ENCODE data around the gene PALLD.
A peak's percentile ranks its signal among the peaks of the same experiment; 100 is the strongest.
"Not testable (repeated sequence)": the region's sequence is repeated elsewhere in the genome, so short reads cannot be mapped to it uniquely, and the experiment has no call there.

The PALLD gene

DNA sequence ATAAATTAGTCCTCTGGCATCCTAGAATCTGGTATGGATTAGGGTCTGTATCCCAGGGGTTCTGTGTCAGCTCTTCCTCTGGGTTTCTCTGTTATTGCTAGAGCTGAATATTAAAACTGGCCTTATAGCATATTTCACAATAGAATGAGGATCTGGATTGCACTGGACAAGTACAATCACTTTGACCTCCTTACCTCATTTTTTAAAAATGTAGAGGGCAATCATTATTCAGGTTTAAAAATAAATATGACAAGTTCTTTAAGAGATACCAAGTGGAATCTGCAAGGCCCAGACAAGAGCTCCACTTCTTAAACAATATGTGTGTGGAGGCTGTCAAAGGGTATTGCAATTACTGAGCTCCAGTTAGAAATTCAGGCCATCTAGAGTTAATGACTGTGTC, 1.4 kb downstream of the PALLD start:
- DNase-seq = no peak

DNA sequence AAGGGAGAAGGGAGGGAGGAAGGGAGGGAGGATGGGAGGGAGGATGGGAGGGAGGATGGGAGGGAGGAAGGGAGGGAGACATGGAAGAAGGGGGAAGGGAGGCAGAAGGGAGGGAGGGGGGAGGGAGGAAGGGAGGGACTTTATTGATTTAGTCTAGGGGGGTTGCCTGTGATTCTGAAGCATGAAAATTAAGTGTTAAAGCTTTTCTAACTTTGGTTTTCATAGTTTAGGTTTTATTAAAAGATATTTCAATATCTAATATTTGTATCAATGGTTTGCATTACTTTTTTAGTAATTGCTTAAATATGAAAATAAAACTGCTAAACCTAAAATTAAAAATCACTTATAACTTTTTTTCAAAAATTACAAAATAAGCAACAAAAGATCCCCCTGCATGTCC, 2.4 kb downstream of the PALLD start:
- no peak for DNase-seq

DNA sequence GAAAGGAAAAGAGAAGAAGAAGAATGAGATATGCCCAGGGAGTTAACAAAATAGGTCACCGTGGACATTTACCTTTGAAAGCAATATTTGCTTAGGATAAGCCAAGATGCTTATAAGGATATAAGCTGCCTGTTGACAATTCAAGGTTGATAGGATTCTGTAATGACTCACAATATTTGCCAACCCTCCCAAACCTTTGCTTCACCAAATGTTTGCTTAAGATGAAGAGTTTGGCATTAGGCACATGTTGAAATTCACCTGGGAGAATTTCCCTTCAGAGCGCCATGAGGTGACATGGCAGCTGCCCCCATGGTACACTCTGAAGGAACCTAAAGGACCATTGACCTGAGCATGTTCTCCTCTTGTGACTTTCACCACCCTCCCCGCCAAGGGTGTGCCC, 4.6 kb downstream of the PALLD start:
- no peak for DNase-seq

DNA sequence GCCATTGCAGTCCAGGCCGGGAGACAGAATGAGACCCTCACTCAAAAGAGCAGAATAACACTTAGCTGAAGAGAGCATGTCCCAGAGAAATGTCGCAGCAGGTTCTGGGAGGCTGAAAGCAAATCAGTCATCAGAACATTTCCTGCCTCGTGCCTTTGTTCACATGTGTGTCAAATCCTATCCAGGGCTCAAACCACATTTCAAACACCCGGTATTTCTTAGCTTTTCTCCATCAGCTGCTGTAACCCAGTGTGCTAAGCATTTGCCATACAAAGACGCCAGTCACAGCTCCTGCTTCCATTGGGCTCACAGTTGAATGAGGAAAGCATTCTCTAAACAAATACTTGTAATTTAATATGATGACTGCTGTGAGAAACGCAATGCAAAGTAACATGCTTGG, 6.0 kb downstream of the PALLD start:
- peak; percentile 8 for DNase-seq

DNA sequence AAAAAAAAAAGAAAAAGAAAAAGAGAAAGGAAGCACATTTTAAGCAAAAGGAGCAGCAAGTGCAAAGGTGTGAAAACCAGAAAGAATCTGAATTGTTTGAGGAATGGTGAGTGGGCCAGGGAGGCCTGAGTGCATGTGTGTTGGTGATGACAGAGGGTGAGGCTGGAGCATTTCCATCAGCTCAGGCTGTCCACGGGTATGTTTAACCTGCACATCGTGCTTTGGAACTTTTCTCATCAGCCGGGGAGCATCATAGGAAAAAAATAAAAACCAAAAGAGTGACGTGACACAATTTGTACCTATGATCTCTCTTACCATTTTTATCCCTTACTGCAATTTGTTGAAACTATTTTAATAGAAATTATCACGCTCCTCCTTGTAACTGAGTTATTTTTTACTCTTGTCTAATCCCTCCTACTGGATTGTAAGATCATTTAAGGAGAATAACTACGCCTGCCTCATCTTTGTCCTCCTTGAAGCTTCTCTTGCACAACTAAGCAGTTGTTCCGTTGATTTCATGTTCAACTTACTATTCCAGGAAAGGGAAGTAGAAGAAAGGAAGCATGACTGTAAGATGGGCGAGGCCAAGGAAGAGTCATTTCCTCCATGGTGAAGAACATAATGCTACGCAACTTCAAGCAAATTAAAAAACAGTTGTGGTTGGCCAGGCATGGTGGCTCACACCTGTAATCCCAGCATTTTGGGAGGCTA, 7.0 kb downstream of the PALLD start:
- DNase-seq = no peak

DNA sequence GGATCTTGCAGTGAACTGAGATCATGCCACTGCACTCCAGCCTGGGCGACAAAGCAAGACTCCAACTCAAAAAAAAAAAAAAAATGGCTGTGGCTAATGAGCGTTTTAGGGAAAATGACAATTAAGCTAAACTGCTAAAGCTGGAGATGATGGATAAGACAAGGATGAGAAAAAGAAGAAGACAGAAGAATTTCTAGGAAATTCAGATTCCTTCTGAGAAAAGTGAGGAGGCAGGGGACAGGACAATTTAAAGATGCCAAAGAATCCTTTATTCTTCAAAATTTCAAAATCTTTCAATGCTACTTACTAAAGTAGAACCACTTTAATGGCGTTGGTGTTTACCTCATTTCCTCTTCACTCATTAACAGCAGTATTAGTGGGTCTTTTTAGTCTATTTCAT, 7.7 kb downstream of the PALLD start:
- no peak for DNase-seq

DNA sequence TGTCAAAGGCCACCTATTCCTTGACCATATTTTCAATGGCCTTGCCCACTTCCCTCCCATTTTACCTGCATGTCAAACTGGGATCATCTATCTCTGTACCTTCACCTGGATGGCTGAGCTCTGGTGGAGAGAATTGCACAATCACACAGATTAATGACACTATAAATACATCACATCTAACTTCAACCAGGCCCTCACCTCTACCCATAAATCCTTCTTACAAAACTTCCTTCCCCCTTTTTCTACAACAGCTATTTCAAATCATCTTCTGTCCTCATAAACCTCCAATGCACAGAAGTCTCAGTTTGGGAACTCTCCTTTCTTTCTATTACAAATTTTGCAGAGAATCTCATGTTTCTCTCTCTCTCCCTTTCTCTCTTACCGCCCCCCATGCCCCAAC, 9.2 kb downstream of the PALLD start:
- DNase-seq = no peak

DNA sequence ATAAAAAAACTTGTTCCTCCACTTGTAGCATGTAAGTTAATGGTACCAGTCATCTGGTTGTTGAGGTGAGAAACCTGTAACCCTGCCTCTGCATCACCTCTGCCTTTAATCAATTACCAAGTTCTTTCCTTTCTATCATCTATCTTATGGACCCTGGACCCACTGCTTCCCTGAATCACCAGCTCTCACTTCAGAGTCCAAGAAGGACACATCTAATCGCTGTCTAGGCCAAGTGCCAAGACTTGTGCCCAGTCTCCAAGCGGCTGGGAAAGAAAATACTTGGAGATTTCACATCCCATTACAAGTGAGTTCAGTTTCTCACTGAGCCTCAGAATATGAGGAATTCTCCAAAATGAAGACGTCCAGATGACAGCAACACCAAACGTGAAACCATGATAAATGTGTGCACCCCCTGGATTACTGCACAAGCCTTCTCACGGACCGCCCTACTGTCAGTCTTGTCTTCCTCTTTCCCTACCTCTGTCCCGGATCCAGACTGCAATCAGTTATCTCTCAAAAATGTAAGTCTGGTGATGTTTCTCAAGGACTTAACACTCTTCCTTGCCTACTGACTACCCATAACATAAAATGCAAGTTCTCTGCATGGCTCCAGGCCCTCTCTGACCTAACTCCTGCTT, 10.4 kb downstream of the PALLD start:
- no peak for DNase-seq

DNA sequence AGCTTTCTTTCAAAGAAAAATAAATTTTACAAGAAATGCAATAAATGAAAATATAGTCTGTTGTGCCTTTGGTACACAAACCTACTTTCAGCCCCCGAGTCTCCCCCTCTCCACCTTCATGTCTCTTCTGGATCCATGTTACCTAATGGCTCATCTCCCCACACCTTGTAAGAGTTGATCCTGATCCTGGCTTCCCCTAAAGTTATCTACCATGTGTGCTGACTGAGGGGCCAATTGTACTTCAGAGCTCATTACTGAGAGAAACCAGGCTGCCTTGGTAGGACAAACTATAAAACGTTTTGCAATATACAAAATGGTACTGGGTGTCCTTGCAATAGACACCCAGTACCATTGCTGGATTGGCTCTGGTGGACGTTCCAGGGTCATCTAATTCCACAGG, 11.8 kb downstream of the PALLD start:
- DNase-seq = no peak

DNA sequence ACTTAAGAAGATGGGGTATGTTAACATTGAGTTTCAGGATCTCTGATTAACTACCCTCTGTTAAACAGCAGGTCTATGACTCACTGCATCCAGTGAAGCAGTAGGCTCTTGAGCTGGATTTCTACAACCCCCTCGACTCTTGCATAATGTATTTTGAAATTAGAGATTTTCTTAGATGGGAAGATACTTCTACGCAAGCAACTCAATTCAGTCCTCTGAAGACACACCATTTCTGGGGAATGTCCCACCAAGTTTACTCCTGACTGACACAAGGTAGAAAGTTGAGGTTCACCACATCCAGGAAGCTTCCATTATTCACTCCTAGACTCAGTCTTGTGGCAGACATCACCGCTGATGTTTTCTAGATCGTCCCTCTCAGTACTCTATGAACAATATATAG, 12.9 kb downstream of the PALLD start:
- DNase-seq = no peak

DNA sequence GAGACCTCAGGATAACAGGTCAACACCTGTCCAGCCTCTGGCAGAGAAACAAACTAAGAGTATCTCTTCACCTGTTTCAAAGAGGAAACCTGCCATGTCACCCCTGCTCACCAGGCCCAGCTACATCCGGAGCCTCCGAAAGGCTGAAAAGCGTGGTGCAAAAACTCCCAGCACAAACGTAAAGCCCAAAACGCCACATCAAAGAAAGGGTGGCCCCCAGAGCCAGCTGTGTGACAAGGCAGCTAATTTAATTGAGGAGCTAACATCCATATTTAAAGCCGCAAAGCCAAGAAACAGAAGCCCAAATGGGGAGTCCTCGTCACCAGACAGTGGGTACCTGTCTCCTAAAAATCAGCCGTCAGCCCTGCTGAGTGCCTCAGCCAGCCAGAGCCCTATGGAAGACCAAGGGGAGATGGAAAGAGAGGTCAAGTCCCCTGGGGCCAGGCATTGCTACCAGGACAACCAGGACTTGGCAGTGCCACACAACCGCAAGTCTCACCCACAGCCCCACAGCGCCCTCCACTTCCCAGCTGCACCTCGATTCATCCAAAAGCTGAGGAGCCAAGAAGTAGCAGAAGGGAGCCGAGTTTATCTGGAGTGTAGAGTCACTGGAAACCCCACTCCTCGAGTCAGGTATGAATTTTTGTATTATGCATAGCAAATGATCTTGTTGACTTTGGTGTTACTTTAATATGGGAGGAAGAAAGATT, 15.1 kb downstream of the PALLD start:
- DNase-seq = no peak

DNA sequence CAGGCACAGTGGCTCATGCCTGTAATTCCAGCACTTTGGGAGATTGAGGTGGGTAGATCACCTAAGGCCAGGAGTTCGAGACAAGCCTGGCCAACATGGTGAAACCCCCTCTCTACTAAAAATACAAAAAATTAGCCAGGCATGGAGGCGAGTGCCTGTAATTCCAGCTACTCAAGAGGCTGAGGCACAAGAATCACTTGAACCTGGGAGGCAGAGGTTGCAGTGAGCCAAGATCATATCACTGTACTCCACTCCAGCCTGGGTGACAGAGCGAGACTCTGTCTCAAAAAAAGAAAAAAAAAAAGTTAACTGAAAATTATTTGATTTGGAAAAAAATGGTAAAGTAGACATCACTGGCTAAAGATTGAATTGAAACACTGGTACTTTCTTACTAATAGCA, 17.0 kb downstream of the PALLD start:
- not testable (repeated sequence) for DNase-seq

DNA sequence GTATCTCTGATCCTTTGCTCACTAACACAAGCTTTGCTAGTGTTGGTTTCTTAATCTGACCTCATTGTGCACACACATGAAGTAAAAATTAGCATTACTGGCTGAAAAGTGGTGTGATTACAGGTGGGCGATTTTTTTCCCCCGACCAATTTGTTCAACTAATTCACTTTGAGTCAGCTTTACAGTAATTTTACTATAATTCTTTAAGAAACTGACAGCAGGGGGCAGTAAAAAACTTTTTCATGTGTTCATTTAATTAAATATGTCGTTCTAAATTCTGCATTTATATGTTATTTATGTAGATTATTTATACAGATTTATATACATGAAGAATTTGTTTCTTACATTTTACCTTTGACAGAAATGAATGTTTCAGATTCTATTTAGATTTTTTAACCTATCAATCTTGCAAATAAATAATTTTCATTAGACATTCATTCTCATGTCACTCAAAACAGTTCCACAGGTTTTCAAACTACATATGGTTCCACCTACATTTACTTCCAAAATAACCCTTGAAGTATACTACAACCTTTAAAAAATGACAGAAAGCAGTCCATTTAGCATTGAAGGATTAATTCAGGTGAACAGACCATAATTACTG, 17.5 kb downstream of the PALLD start:
- no peak for DNase-seq

DNA sequence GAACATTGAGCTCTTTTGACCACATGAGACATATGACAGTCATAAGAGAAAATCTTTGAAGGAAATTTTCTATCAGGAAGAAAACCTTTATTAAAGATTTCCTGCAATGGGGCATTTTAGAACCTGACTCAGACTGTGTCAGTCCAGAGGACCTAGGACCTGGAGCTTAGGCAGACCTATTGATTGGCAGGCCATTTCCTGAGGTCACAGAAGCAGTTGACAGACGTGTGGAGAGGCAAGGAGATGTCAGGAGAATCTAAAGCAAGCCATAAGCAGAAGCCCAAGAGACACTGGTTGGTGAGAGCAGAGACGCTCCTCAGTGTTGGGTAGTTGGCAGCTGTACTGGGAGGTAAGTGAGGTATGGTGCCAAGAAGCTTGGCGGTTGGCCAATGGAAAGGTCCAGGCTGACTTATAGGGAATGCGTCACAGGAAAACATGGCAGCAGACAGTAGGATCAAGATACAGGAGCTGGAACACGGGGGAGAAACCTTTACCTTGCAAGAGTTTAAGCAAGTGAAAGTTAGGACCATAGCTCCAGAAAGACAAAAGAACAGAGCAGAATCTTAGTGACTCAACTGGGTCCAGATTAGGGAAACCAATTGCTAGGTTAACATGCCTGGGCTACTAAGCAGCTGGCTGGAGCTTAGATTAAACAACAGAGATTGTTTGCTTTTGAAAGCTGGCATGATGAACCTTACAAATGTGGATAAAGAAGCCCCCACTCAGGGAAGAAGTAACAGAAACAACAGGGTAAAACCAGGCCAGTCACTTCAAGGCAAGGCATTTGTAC, 18.6 kb downstream of the PALLD start:
- no peak for DNase-seq

DNA sequence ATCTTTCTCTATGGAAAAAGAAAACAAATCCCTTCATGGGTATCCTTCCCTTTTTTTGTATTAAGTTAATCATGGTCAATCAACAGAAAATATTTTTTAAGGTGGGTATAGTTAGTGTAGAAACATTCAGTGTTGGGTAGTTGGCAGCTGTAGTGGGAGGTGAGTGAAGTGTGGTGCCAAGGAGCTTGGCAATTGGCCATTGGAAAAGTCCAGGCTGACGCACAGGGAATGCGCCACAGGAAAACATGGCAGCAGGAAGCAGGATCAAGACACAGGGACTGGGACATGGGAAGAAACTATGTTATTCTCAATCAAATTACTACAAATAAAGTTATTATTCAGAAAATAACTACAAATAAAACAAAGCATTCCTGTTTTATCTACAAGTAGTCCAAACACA, 20.0 kb downstream of the PALLD start:
- no peak for DNase-seq

DNA sequence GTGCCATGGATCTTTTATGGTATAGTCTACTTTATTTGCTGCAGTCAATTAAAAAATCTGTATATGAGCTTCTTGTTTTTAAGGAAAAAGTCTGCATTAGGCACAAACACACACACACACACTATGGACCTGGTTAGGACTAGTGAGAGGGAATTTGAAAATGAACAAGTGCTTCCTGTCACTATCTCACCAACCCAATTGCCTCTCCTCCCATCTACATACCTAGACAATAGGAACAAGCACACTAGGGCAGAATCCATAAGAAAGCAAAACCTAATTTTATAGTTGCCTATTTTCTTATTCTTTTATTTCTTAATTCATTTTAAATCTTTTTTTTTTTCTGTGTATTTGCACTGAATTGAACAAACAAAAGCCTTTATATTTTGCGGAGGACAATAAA, 22.7 kb downstream of the PALLD start:
- no peak for DNase-seq

DNA sequence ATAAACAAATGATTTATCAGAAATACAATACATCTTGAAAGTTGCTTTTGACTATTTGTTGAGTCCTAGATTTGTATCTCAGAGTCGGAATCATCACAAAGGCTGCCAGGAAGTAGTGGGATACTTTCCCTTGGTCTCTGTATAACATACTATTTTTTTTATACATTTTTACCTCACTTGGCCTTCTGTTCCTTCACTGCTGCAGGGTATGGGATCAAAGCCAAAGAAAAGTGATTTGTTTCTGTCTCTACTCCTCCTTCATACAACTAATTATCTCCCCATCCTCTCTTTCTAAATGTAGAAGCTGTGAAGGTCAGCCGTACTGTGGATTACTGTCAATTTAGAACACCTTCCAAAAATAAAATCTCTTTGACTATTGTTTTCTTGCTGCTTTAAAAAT, 24.9 kb downstream of the PALLD start:
- no peak for DNase-seq

DNA sequence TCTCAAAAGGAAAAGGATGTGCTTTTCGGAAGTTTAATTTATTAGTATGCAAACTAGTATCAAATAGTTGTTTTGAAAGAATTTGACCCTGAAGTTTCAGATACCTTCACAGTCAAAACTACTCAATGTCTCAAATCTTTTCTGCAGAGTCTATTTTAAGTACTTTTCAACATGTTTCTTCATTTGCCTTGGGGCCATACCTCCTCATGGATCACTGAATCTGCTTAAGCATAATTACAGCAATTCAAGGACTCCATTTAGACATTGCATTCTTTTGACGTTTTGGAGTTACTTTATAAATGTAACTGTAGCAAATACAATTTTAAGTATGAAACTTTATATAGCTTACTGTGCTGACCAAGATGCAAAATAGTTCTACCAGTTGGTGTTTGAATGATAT, 25.5 kb downstream of the PALLD start:
- DNase-seq = no peak

DNA sequence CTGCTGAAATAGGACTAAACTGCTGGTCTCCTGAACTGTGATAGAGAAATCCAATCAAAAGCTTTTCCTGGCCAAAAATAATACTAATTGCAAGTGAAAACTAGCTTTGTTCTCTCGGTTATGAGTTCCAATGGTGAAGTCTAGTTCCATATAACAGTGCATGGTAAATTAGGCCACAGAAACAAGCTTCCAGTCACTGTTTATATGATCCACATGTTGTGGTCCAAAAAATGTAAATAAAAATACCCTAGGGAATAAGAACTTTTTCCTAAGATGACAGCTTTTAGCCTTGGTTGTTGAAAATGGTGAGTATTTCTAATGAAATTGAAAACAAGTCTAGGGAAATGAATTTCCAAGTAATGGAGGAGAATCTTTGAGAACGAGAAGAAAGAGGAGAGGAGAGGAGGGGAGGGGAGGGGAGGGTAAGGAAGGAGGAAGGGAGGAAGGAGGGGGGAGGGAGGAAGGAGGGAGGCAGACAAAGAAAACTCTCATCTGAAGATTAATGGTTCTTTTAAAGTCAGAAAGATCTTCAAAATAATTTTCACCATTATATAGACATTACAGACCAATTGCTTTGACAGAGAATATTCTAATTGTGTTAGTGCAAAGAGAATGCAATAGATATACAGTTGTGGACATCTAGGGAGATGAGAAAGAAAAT, 26.1 kb downstream of the PALLD start:
- no peak for DNase-seq

DNA sequence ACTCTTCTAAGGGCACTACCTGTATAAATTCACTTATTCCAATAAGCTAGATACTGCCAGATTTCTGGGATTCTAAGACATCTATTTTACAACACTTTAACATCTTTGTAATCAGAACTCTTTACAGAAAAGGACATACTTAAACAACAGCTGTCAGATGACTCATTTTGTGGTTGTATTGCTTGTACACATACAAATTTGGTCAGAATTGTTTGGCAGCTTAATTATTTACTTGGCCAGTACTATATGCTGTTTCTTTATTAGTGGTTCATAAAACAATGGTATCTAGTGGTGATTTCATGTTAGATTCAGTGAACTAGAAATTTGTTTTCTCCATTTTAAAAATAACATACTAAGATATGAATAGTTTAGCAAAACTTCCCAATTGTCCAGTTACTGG, 27.2 kb downstream of the PALLD start:
- DNase-seq = no peak

DNA sequence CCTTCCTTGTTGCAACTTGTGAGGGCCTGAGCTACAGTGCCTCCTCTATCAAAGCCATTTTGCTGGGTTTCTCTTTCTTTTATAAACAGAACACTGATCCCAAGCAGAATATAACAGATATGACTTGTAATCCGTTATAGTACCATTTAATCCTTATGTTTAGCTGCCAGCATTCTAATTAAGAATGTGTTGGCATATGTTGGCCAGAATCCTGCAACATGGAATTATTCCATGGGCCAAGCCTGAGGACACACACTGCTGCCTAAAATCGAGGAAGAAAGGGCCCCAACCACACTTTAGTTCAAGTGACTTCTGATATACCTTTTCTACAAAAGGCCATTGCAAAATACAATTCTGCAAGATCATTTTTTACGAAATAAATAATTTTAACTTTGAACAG, 28.0 kb downstream of the PALLD start:
- DNase-seq = no peak

DNA sequence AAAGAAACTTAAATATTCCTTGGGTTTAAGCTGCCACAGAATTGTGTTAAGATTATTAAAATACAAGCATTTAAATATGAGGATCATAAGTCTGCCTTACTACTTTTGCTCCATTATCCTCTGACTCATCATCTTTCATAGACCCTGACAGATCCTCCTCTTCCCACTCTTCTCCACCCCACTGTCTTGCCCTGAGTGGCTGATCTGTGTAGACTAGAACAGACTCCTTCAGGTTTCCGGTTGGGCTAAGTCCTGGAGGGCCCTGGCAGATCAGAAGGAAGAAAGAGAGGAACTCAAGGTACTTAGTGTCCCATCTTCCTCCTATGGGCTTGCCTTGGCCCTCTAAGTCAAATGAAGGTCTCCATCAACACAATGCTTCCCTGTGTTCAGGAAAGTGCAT, 30.7 kb downstream of the PALLD start:
- no peak for DNase-seq
